IMR-90 (cell line): ENCODE data around the gene TALDO1. TPM values are rescaled to one million over a fixed set of nuclear protein-coding genes. Genes with fewer than 3 reads are reported as not detected.

Experiments used
- ATAC-seq: fragments of 200-7000 bp; cut with Tn5 transposase; 2 replicates; pipeline ENCODE4 v1.9.1; 2020; ENCODE audit warnings: low read depth, mild to moderate bottlenecking, moderate library complexity
- BruUV-seq: library from RNA; stranded (reverse); fragments of 400-500 nt; replicated peaks from 2 replicates; lab custom pipeline; 2021; lab: Mats Ljungman, UMichigan
- CTCF ChIA-PET: fragments of 300-600 bp; formaldehyde crosslinking; extraction: SDS; loops from one replicate; lab custom pipeline; 2021; ENCODE audit warnings: antibody characterized with exemption; lab: Yijun Ruan, JAX
- POLR2A ChIA-PET: fragments of 300-600 bp; sonication (Branson Sonifier 250); formaldehyde crosslinking; loops from one replicate; lab custom pipeline; 2022; ENCODE audit warnings: antibody characterized with exemption; ENCODE audit not compliant: unreplicated experiment; lab: Charles Lee
- DNase-seq: peaks from one replicate; pipeline ENCODE4 v3.0.0; 2013
- H2AFZ ChIP-seq: replicated peaks from 2 replicates; pipeline ENCODE3; 2013; ENCODE audit warnings: low read length, mild to moderate bottlenecking; ENCODE audit not compliant: poor library complexity
- H2AK5ac ChIP-seq: 2 replicates; pipeline ENCODE4 v1.6.1; 2013; ENCODE audit warnings: low read depth, low read length, inconsistent platforms
- H2AK9ac ChIP-seq: replicated peaks from 2 replicates; pipeline ENCODE3; 2013; ENCODE audit warnings: mild to moderate bottlenecking, low read depth, low read length, moderate library complexity; ENCODE audit not compliant: poor library complexity
- H2BK120ac ChIP-seq: 2 replicates; pipeline ENCODE4 v1.6.1; 2013; ENCODE audit warnings: low read depth, low read length, inconsistent platforms
- H2BK15ac ChIP-seq: 3 replicates; pipeline ENCODE4 v1.6.1; 2013; ENCODE audit warnings: low read depth, low read length, inconsistent platforms
- H2BK20ac ChIP-seq: 2 replicates; pipeline ENCODE4 v1.6.1; 2013; ENCODE audit warnings: low read depth, mild to moderate bottlenecking, inconsistent platforms, low read length, moderate library complexity
- H2BK5ac ChIP-seq: 2 replicates; pipeline ENCODE4 v1.6.1; 2013; ENCODE audit warnings: mild to moderate bottlenecking, low read depth, low read length, inconsistent platforms; ENCODE audit not compliant: poor library complexity, severe bottlenecking
- H3K14ac ChIP-seq: replicated peaks from 2 replicates; pipeline ENCODE4 v1.6.1; 2013; ENCODE audit warnings: low read depth, low read length, inconsistent platforms
- H3K18ac ChIP-seq: 2 replicates; pipeline ENCODE4 v1.6.1; 2013; ENCODE audit warnings: low read depth, low read length, control low read depth
- H3K23ac ChIP-seq: 2 replicates; pipeline ENCODE4 v1.6.1; 2013; ENCODE audit warnings: low read depth, low read length, inconsistent platforms
- H3K27ac ChIP-seq: 2 replicates; pipeline ENCODE4 v1.5.1; 2013; ENCODE audit warnings: mild to moderate bottlenecking, control low read depth, low read length; ENCODE audit not compliant: insufficient read depth
- H3K27me3 ChIP-seq: 2 replicates; pipeline ENCODE4 v1.6.1; 2013; ENCODE audit warnings: low read length; ENCODE audit not compliant: control insufficient read depth, insufficient read depth
- H3K36me3 ChIP-seq: 2 replicates; pipeline ENCODE4 v1.6.1; 2013; ENCODE audit warnings: low read length, mixed read lengths; ENCODE audit not compliant: control insufficient read depth, insufficient read depth
- H3K4ac ChIP-seq: 2 replicates; pipeline ENCODE4 v1.6.1; 2013; ENCODE audit warnings: low read depth, low read length, inconsistent platforms
- H3K4me1 ChIP-seq: 2 replicates; pipeline ENCODE4 v1.6.1; 2013; ENCODE audit warnings: low read length, mixed read lengths; ENCODE audit not compliant: control insufficient read depth, insufficient read depth
- H3K4me2 ChIP-seq: 2 replicates; pipeline ENCODE4 v1.6.1; 2013; ENCODE audit warnings: low read depth, mild to moderate bottlenecking, control low read depth, low read length, moderate library complexity
- H3K4me3 ChIP-seq: 2 replicates; pipeline ENCODE4 v1.5.1; 2013; ENCODE audit warnings: low read depth, mild to moderate bottlenecking, control low read depth, low read length, moderate library complexity; ENCODE audit not compliant: insufficient read depth
- H3K56ac ChIP-seq: 2 replicates; pipeline ENCODE4 v1.6.1; 2013; ENCODE audit warnings: low read length, inconsistent platforms; ENCODE audit not compliant: insufficient read depth; ENCODE audit errors: extremely low read depth
- H3K79me1 ChIP-seq, 2 experiments: 2 replicates each; pipeline ENCODE4 v1.6.1; 2013; ENCODE audit warnings: low read length in 2 of 2, inconsistent platforms in 1 of 2, low read depth in 1 of 2
- H3K9ac ChIP-seq: 2 replicates; pipeline ENCODE4 v1.6.1; 2013; ENCODE audit warnings: low read depth, low read length, control low read depth
- H3K9me1 ChIP-seq: 2 replicates; pipeline ENCODE4 v1.6.1; 2013; ENCODE audit warnings: low read length, inconsistent platforms; ENCODE audit not compliant: insufficient read depth
- H3K9me3 ChIP-seq: 2 replicates; pipeline ENCODE4 v1.6.1; 2013; ENCODE audit warnings: low read length; ENCODE audit not compliant: control insufficient read depth, insufficient read depth
- H4K20me1 ChIP-seq: 2 replicates; pipeline ENCODE4 v1.6.1; 2013; ENCODE audit warnings: low read length, inconsistent platforms; ENCODE audit not compliant: insufficient read depth
- H4K5ac ChIP-seq: 2 replicates; pipeline ENCODE4 v1.6.1; 2013; ENCODE audit warnings: mild to moderate bottlenecking, low read depth, low read length, control low read depth
- H4K8ac ChIP-seq, 2 experiments: 2 replicates each; pipeline ENCODE4 v1.6.1; 2013; ENCODE audit warnings: low read depth in 2 of 2, low read length in 2 of 2, control low read depth in 1 of 2, inconsistent platforms in 1 of 2
- H4K91ac ChIP-seq: 2 replicates; pipeline ENCODE4 v1.6.1; 2013; ENCODE audit warnings: low read depth, low read length, inconsistent platforms; ENCODE audit not compliant: insufficient read depth
- BHLHE40 ChIP-seq: fragments of 150-350 bp; IDR thresholded peaks from 2 replicates; pipeline ENCODE4 v1.6.1; 2016; ENCODE audit warnings: mild to moderate bottlenecking, low read depth, low read length
- CEBPB ChIP-seq: IDR thresholded peaks from 2 replicates; pipeline ENCODE4 v1.6.1; 2012; ENCODE audit warnings: low read depth, low read length, improper control_type of control experiment
- CHD1 ChIP-seq: IDR thresholded peaks from 2 replicates; pipeline ENCODE4 v1.6.1; 2012; ENCODE audit warnings: low read depth, low read length, improper control_type of control experiment
- CTCF ChIP-seq: conservative IDR thresholded peaks from 2 replicates; pipeline ENCODE4 v1.5.1; 2012; ENCODE audit warnings: mild to moderate bottlenecking, low read depth, low read length, improper control_type of control experiment
- ELK1 ChIP-seq: fragments of 150-350 bp; IDR thresholded peaks from 2 replicates; pipeline ENCODE4 v1.6.1; 2016; ENCODE audit warnings: low read depth, mild to moderate bottlenecking, low read length, moderate library complexity, borderline replicate concordance
- FOS ChIP-seq: fragments of 150-350 bp; IDR thresholded peaks from 2 replicates; pipeline ENCODE4 v1.6.1; 2016; ENCODE audit warnings: low read depth, low read length
- MAFK ChIP-seq: IDR thresholded peaks from 2 replicates; pipeline ENCODE4 v1.6.1; 2012; ENCODE audit warnings: low read depth, low read length, improper control_type of control experiment
- MAZ ChIP-seq: IDR thresholded peaks from 2 replicates; pipeline ENCODE4 v1.6.1; 2012; ENCODE audit warnings: low read depth, mild to moderate bottlenecking, low read length, improper control_type of control experiment, moderate library complexity, borderline replicate concordance
- MXI1 ChIP-seq: IDR thresholded peaks from 2 replicates; pipeline ENCODE4 v1.6.1; 2012; ENCODE audit warnings: low read depth, mild to moderate bottlenecking, low read length, moderate library complexity, borderline replicate concordance
- NFE2L2 ChIP-seq: fragments of 150-350 bp; IDR thresholded peaks from 2 replicates; pipeline ENCODE4 v1.6.1; 2016; ENCODE audit warnings: low read depth, mild to moderate bottlenecking, low read length
- POLR2A ChIP-seq: IDR thresholded peaks from 2 replicates; pipeline ENCODE4 v1.6.1; 2012; ENCODE audit warnings: mild to moderate bottlenecking, low read depth, low read length
- RAD21 ChIP-seq: IDR thresholded peaks from 2 replicates; pipeline ENCODE4 v1.6.1; 2012; ENCODE audit warnings: low read length, improper control_type of control experiment
- RCOR1 ChIP-seq: IDR thresholded peaks from 2 replicates; pipeline ENCODE4 v1.6.1; 2012; ENCODE audit warnings: mild to moderate bottlenecking, low read length, improper control_type of control experiment; ENCODE audit not compliant: insufficient replicate concordance
- USF2 ChIP-seq: fragments of 150-350 bp; IDR thresholded peaks from 2 replicates; pipeline ENCODE4 v1.6.1; 2017; ENCODE audit warnings: mild to moderate bottlenecking, antibody characterized with exemption, low read length, low read depth
- WGBS, 2 experiments: methylation state at CpG; one replicate each; pipeline versions ENCODE4 v1.1.5 to v1.1.7; 2013; ENCODE audit warnings: missing lambda C conversion rate in 2 of 2; ENCODE audit not compliant: insufficient read length in 1 of 2; ENCODE audit errors: extremely low coverage in 2 of 2; 5-methylcytosine and 5-hydroxymethylcytosine counted together
- dilution Hi-C: fragments of 300-500 bp; cut with HindIII; formaldehyde crosslinking; loops from one replicate; pipeline ENCODE4 v1.14.3; 2018; ENCODE audit warnings: low sequenced_read_pairs; ENCODE audit not compliant: unreplicated experiment
- in situ Hi-C: fragments of 300-500 bp; cut with MboI; formaldehyde crosslinking; loops from 3 replicates; pipeline ENCODE4 v1.14.3; 2019; ENCODE audit warnings: low sequenced_read_pairs, inconsistent platforms, mixed read lengths
- intact Hi-C: fragments of 100-400 bp; cut with micrococcal nuclease; formaldehyde crosslinking; loops from 2 replicates; pipeline ENCODE4 v1.10.0; 2022
- polyA plus RNA-seq, 3 experiments: library from polyadenylated mRNA; depleted of rRNA; stranded (reverse); fragments of >200 nt; gene quantifications; 2 replicates each; pipeline ENCODE4 v1.2.3, GENCODE V29; 2012; ENCODE audit warnings: low replicate concordance in 1 of 3
- total RNA-seq: library from RNA; depleted of rRNA; stranded (reverse); fragments of >200 nt; gene quantifications from 2 replicates; pipeline ENCODE4 v1.2.3, GENCODE V29; 2012

TALDO1 gene
- total and polyA plus RNA-seq, 2 of the 4 experiments (the other 2 are of a cell fraction), result 147 to 210 TPM

- Histone ChIP-seq H2BK5ac (no peak overlapping the region), H4K5ac (no peak overlapping the region), H3K4me2 (no peak overlapping the region), H3K23ac (no peak overlapping the region), H3K18ac (no peak overlapping the region), H3K27ac (no peak overlapping the region), H2BK20ac (no peak overlapping the region), H4K8ac (no peak overlapping the region), H4K91ac (no peak overlapping the region), H3K4me3 (no peak overlapping the region), H2AK9ac (no peak overlapping the region), H3K9me1 (peaks cover 6% of the 10 kb centered on the region; the same call in 1 of the 2 replicates), H2AFZ (no peak overlapping the region), H2AK5ac (no peak overlapping the region), H3K9ac (no peak overlapping the region), H3K4ac (no peak overlapping the region), H4K20me1 (peaks cover 7% of the 10 kb centered on the region), H3K9me3 (no peaks in the 10 kb centered on the region), H3K56ac (no peak overlapping the region), H3K27me3 (no peaks in the 10 kb centered on the region), H2BK120ac (no peak overlapping the region), H3K36me3 (peaks cover 23% of the 10 kb centered on the region; the same call in 1 of the 2 replicates), H2BK15ac (no peak overlapping the region), H3K4me1 (peaks cover 12% of the 10 kb centered on the region), H3K14ac (no peak overlapping the region), H3K79me1 (peaks cover 0 to 27% of the 10 kb centered on the region in 2 experiments; a peak in 3 of 4 replicates)
- BruUV-seq, result no TSS peak
- CTCF ChIA-PET, result no interaction called here
- POLR2A ChIA-PET, result interaction anchor here (0.6 kb wide), 1 partner anchor 88 kb away, joined by 3 read pairs; no protein-coding TSS in a partner anchor
- no peak for DNase-seq
- dilution Hi-C loops (no loop called here), in situ Hi-C loops (no loop called here), intact Hi-C loops (no loop called here)
- 95% methylated on average over 7 of the region's 49 CpGs; no CpG with 5 or more reads in 1 of the 2 experiments for WGBS, 2 experiments
- no peak for ATAC-seq
- TF ChIP-seq CEBPB (no peak), USF2 (no peak), RCOR1 (no peak), FOS (no peak), MXI1 (no peak), CTCF (no peak), MAFK (no peak), BHLHE40 (no peak), MAZ (no peak), NFE2L2 (no peak), CHD1 (no peak), POLR2A (no peak), ELK1 (no peak), RAD21 (no peak)
These were observed 44.6 kb downstream of the TALDO1 start for GRCh38 chr11:791658-792534.
